SK-N-SH (cell line): ENCODE data around the gene KIF21B. TPM values are rescaled to one million over a fixed set of nuclear protein-coding genes. Genes with fewer than 3 reads are reported as not detected.
"Not testable (repeated sequence)": the region's sequence is repeated elsewhere in the genome, so short reads cannot be mapped to it uniquely, and the experiment has no call there.

Experiments used
- CTCF ChIA-PET: fragments of 300-600, 350-600 bp; formaldehyde crosslinking; extraction: SDS; loops from one replicate; lab custom pipeline; 2021; lab: Yijun Ruan, JAX
- POLR2A ChIA-PET: fragments of 350-600 bp; sonication (Branson Sonifier 250); formaldehyde crosslinking; extraction: SDS; loops from one replicate; lab custom pipeline; 2020; ENCODE audit warnings: antibody characterized with exemption, inconsistent platforms; lab: Yijun Ruan, JAX
- DNase-seq: peaks from one replicate; pipeline ENCODE4 v3.0.0; 2012
- H2AFZ ChIP-seq: fragments of 200-600 bp; sonication (generic); 2 replicates; pipeline ENCODE4 v1.8.1; 2016; ENCODE audit warnings: antibody characterized with exemption, mild to moderate bottlenecking, low read depth
- H3F3A ChIP-seq: fragments of 200-600 bp; sonication (generic); replicated peaks from 2 replicates; pipeline ENCODE3; 2016; ENCODE audit warnings: antibody characterized with exemption, mild to moderate bottlenecking; ENCODE audit not compliant: insufficient read depth
- H3K27ac ChIP-seq, 2 experiments: fragments of 200-500 bp in 1 of 2; fragments of 200-600 bp in 1 of 2; sonication (Bioruptor generic) in 1 of 2; sonication (generic), shearing (Covaris generic) in 1 of 2; 2 replicates each; pipeline versions ENCODE4 v1.5.1 to v1.6.1; 2014 to 2016; ENCODE audit warnings: low read depth in 2 of 2, inconsistent platforms in 1 of 2, low read length in 1 of 2, mild to moderate bottlenecking in 1 of 2, mixed read lengths in 1 of 2
- H3K27me3 ChIP-seq: fragments of 200-600 bp; sonication (generic), shearing (Covaris generic); 2 replicates; pipeline ENCODE4 v1.6.1; 2016; ENCODE audit warnings: mixed run types; ENCODE audit not compliant: insufficient read depth
- H3K36me3 ChIP-seq, 2 experiments: fragments of 200-500 bp in 1 of 2; fragments of 200-600 bp in 1 of 2; sonication (Bioruptor generic) in 1 of 2; sonication (generic) in 1 of 2; replicated peaks in 1 of 2; 2 replicates each; pipeline versions ENCODE3 to v1.5.1; 2014 to 2016; ENCODE audit warnings: low read length in 1 of 2, mild to moderate bottlenecking in 1 of 2; ENCODE audit not compliant: insufficient read depth in 2 of 2, control insufficient read depth in 1 of 2
- H3K4me1 ChIP-seq, 2 experiments: fragments of 200-500 bp in 1 of 2; fragments of 200-600 bp in 1 of 2; sonication (Bioruptor generic) in 1 of 2; sonication (generic), shearing (Covaris generic) in 1 of 2; 2 replicates each; pipeline versions ENCODE4 v1.5.1 to v1.6.1; 2014 to 2016; ENCODE audit warnings: low read depth in 1 of 2, low read length in 1 of 2, mixed run types in 1 of 2; ENCODE audit not compliant: insufficient read depth in 2 of 2, control insufficient read depth in 1 of 2
- H3K4me2 ChIP-seq: fragments of 200-600 bp; sonication (generic), shearing (Covaris generic); 2 replicates; pipeline ENCODE4 v1.6.1; 2017; ENCODE audit warnings: mixed run types
- H3K4me3 ChIP-seq, 2 experiments: fragments of 200-500 bp in 1 of 2; fragments of 200-600 bp in 1 of 2; sonication (Bioruptor generic) in 1 of 2; sonication (generic), shearing (Covaris generic) in 1 of 2; 2 replicates each; pipeline versions ENCODE4 v1.5.1 to v1.8.1; 2014 to 2016; ENCODE audit warnings: low read depth in 2 of 2, inconsistent platforms in 1 of 2, low read length in 1 of 2, mild to moderate bottlenecking in 1 of 2, mixed read lengths in 1 of 2, moderate library complexity in 1 of 2
- H3K79me2 ChIP-seq: fragments of 200-600 bp; sonication (generic); 2 replicates; pipeline ENCODE4 v1.8.1; 2017; ENCODE audit warnings: mild to moderate bottlenecking; ENCODE audit not compliant: insufficient read depth
- H3K9ac ChIP-seq: fragments of 200-600 bp; sonication (generic); 2 replicates; pipeline ENCODE4 v1.6.1; 2017; ENCODE audit warnings: mixed run types
- H3K9me2 ChIP-seq: fragments of 200-600 bp; sonication (generic); 2 replicates; pipeline ENCODE4 v1.6.1; 2017; ENCODE audit warnings: mixed run types
- H3K9me3 ChIP-seq: fragments of 200-600 bp; sonication (generic); 2 replicates; pipeline ENCODE4 v1.6.1; 2017; ENCODE audit warnings: mixed run types, mild to moderate bottlenecking, moderate library complexity
- H4K20me1 ChIP-seq: fragments of 200-600 bp; sonication (generic); 2 replicates; pipeline ENCODE4 v1.6.1; 2017; ENCODE audit warnings: mild to moderate bottlenecking, mixed run types; ENCODE audit not compliant: insufficient read depth
- FOSL2 ChIP-seq: IDR thresholded peaks from 2 replicates; pipeline ENCODE4 v1.4.0; 2012; ENCODE audit warnings: low read depth, mild to moderate bottlenecking, moderate library complexity, borderline replicate concordance
- FOXJ3 ChIP-seq: sonication (generic); formaldehyde crosslinking; IDR thresholded peaks from 2 replicates; pipeline ENCODE4 v1.5.1; 2020; ENCODE audit warnings: mild to moderate bottlenecking, missing genetic modification reagents
- GATA2 ChIP-seq: sonication (generic); formaldehyde crosslinking; IDR thresholded peaks from 2 replicates; pipeline ENCODE4 v1.5.0; 2020; ENCODE audit warnings: mild to moderate bottlenecking, missing genetic modification reagents
- MXI1 ChIP-seq: IDR thresholded peaks from 2 replicates; pipeline ENCODE4 v1.6.1; 2012; ENCODE audit warnings: mild to moderate bottlenecking, low read depth, low read length, improper control_type of control experiment
- NFIC ChIP-seq: IDR thresholded peaks from 2 replicates; pipeline ENCODE4 v1.4.0; 2012; ENCODE audit warnings: borderline replicate concordance
- RFX5 ChIP-seq: IDR thresholded peaks from 2 replicates; pipeline ENCODE4 v1.6.1; 2012; ENCODE audit warnings: mild to moderate bottlenecking, improper control_type of control experiment, low read length
- SIN3A ChIP-seq: IDR thresholded peaks from 2 replicates; pipeline ENCODE4 v1.6.1; 2012; ENCODE audit warnings: low read depth, mild to moderate bottlenecking, low read length, moderate library complexity, borderline replicate concordance
- TAF1 ChIP-seq: IDR thresholded peaks from 2 replicates; pipeline ENCODE4 v1.6.1; 2012; ENCODE audit warnings: low read depth, mild to moderate bottlenecking, low read length, moderate library complexity, borderline replicate concordance
- TCF12 ChIP-seq: IDR thresholded peaks from 2 replicates; pipeline ENCODE4 v1.4.0; 2012
- WGBS: methylation state at CpG from one replicate; pipeline ENCODE4 v1.1.6; 2017; ENCODE audit warnings: low lambda C conversion rate; 5-methylcytosine and 5-hydroxymethylcytosine counted together
- polyA plus RNA-seq, 3 experiments: library from polyadenylated mRNA; depleted of rRNA; stranded (reverse); fragments of >200 nt; gene quantifications; 2 replicates each; pipeline ENCODE4 v1.2.3, GENCODE V29; 2012
- TF ChIP-seq, protein P1 (sequence below): IDR thresholded peaks from 2 replicates; pipeline ENCODE4 v1.4.0; 2012; ENCODE audit warnings: low read depth
- TF ChIP-seq, protein P2 (sequence below): IDR thresholded peaks from 2 replicates; pipeline ENCODE4; 2012

The KIF21B gene
- polyA plus RNA-seq, 1 of the 3 experiments (the other 2 are of a cell fraction) = 0.26 TPM

DNA sequence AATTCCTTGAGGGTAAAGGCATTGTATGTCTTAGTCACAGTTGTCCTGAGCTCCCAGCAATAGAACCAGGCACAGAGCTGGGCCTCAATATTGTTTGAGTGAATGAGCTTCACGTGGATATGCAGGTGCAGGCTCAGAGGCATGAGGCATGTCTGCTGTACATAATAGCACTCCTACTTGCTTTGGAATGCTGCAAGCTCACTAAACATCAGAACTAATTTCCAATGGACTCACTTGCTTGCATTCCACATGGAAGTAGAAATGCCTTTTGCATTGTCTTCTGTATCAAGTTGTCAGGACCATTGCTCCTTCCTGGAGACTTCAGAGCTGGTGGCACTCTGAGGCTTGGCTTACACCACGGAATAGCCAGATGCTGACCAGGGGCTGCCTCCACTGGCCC, 91.7 kb downstream of the KIF21B start:
- ChIA-PET CTCF (no interaction called here), POLR2A (no interaction called here)
- no peak overlapping the region for H3K4me3 ChIP-seq
- H3K27ac ChIP-seq = no peak overlapping the region
- WGBS = 19% methylated on average over 2 of the region's 2 CpGs
- H3K9me3 ChIP-seq = no peaks in the 10 kb centered on the region
- no peaks in the 10 kb centered on the region for H4K20me1 ChIP-seq
- DNase-seq = no peak
- no peak overlapping the region for H2AFZ ChIP-seq
- peaks cover 31% of the 10 kb centered on the region; the same call in 1 of the 2 replicates for H3K27me3 ChIP-seq
- H3K9me2 ChIP-seq = no peaks in the 10 kb centered on the region
- H3F3A ChIP-seq = no peaks in the 10 kb centered on the region
- no peak overlapping the region for H3K9ac ChIP-seq
- no peaks in the 10 kb centered on the region for H3K4me1 ChIP-seq
- H3K36me3 ChIP-seq = no peaks in the 10 kb centered on the region
- TF ChIP-seq TCF12 (no peak), FOSL2 (no peak), GATA2 (CRISPR knock-in tag) (no peak), SIN3A (no peak)
- TF ChIP-seq, protein P1, sequence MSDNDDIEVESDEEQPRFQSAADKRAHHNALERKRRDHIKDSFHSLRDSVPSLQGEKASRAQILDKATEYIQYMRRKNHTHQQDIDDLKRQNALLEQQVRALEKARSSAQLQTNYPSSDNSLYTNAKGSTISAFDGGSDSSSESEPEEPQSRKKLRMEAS = no peak
- TF ChIP-seq, all 33 proteins: peak for 0
- no peaks in the 10 kb centered on the region for H3K79me2 ChIP-seq
- H3K4me2 ChIP-seq = no peak overlapping the region

DNA sequence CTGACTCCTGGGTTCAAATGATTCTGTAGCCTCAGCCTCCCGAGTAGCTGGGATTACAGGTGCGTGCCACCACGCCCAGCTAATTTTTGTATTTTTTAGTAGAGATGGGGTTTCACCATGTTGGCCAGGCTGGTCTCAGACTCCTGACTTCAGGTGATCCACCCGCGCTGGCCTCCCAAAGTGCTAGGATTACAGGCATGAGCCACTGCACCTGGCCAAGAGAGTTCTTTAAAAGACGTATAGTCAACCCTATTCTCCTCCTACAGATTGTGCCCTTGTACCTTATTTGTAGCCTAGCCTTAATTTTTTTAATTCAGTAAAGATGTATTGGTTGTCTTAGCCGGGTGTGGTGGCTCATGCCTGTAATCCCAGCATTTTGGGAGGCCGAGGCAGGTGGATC, 93.2 kb downstream of the KIF21B start:
- H3K27ac ChIP-seq, H3F3A ChIP-seq, POLR2A ChIA-PET, H3K4me2 ChIP-seq, H3K4me1 ChIP-seq, H3K4me3 ChIP-seq, CTCF ChIA-PET, H3K9me2 ChIP-seq, H3K36me3 ChIP-seq, H3K9me3 ChIP-seq, H2AFZ ChIP-seq, H3K79me2 ChIP-seq, H3K9ac ChIP-seq, H4K20me1 ChIP-seq, DNase-seq: not testable (repeated sequence)
- 73% methylated on average over 8 of the region's 8 CpGs for WGBS
- peaks cover 23% of the 10 kb centered on the region; the same call in 1 of the 2 replicates for H3K27me3 ChIP-seq

DNA sequence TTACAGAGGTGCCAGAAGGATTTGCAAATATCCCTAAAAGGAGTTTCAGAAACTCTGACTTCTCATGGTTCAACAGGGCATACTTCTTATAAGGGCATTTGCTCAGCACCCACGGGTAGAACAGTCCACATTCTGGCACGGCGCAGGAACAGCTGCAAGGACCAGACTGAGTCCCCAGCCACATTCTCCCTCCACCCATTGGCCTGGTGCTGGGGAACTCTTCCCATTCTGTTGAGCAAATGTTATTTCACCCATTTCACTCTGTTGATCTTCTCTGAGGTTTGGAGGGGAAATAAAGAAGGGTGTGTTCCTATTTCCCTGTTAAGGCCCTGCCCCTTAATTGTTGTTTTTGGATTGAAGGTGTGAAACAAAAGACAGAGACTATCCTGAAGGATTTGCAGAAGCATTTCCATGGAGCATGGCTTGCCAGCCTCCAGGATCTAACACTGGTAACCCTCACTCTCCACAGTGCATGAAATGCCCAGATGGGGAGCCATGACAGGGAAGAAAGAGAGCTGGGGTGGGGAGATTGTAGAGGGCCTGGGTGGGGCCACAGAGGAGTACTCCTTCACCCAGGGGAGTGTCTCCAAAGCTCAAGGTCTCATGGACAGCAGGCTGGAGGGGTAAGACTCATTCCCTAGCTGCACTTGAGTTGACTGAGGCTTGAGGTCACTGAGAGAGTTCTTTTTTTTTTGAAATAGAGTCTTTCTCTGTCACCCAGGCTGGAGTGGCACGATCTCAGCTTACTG, 93.8 kb downstream of the KIF21B start:
- no peaks in the 10 kb centered on the region for H3K9me3 ChIP-seq
- TF ChIP-seq FOXJ3 (CRISPR knock-in tag) (no peak), RFX5 (no peak), TAF1 (no peak), MXI1 (no peak), NFIC (no peak)
- TF ChIP-seq, protein P2, sequence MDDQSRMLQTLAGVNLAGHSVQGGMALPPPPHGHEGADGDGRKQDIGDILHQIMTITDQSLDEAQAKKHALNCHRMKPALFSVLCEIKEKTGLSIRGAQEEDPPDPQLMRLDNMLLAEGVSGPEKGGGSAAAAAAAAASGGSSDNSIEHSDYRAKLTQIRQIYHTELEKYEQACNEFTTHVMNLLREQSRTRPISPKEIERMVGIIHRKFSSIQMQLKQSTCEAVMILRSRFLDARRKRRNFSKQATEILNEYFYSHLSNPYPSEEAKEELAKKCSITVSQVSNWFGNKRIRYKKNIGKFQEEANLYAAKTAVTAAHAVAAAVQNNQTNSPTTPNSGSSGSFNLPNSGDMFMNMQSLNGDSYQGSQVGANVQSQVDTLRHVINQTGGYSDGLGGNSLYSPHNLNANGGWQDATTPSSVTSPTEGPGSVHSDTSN = no peak
- TF ChIP-seq, all 33 proteins: peak for 0
- POLR2A ChIA-PET = no interaction called here
- Histone ChIP-seq H3K27me3 (peaks cover 17% of the 10 kb centered on the region; the same call in 1 of the 2 replicates), H3K9ac (no peak overlapping the region), H3K4me2 (no peak overlapping the region), H3K9me2 (no peaks in the 10 kb centered on the region), H3K4me1 (no peaks in the 10 kb centered on the region), H3F3A (no peaks in the 10 kb centered on the region), H4K20me1 (no peaks in the 10 kb centered on the region), H3K36me3 (no peaks in the 10 kb centered on the region), H3K4me3 (no peak overlapping the region), H3K79me2 (no peaks in the 10 kb centered on the region), H3K27ac (no peak overlapping the region), H2AFZ (no peak overlapping the region)
- no peak for DNase-seq
- CTCF ChIA-PET = interaction anchor here (1.3 kb wide), 1 partner anchor 39 kb away, joined by 7 read pairs; no protein-coding TSS in a partner anchor
- WGBS = 66% methylated on average over 4 of the region's 4 CpGs
